T-helper 1 cell treated with Interleukin-12 subunit alpha and Interleukin-12 subunit beta and Interleukin-4 antibody, amounts not matched to agents 30 μg/mL and 1 μg/mL, for 36 hours (primary cell): ENCODE data around the gene ENG.

Experiments
- H3K27ac Mint-ChIP-seq: one replicate; pipeline ENCODE4 v1.8.0; 2021; ENCODE audit warnings: mild to moderate bottlenecking, mixed read lengths
- H3K27me3 Mint-ChIP-seq: one replicate; pipeline ENCODE4 v1.8.0; 2021; ENCODE audit warnings: low read depth, mixed read lengths
- H3K36me3 Mint-ChIP-seq: one replicate; pipeline ENCODE4 v1.8.0; 2021; ENCODE audit warnings: low read depth, mixed read lengths
- H3K4me1 Mint-ChIP-seq: one replicate; pipeline ENCODE4 v1.8.0; 2021; ENCODE audit warnings: low read depth, mixed read lengths
- H3K4me3 Mint-ChIP-seq: one replicate; pipeline ENCODE4 v1.8.0; 2021; ENCODE audit warnings: mild to moderate bottlenecking, moderate library complexity, mixed read lengths
- H3K9me3 Mint-ChIP-seq: one replicate; pipeline ENCODE4 v1.8.0; 2021; ENCODE audit warnings: mixed read lengths

ENG gene

DNA sequence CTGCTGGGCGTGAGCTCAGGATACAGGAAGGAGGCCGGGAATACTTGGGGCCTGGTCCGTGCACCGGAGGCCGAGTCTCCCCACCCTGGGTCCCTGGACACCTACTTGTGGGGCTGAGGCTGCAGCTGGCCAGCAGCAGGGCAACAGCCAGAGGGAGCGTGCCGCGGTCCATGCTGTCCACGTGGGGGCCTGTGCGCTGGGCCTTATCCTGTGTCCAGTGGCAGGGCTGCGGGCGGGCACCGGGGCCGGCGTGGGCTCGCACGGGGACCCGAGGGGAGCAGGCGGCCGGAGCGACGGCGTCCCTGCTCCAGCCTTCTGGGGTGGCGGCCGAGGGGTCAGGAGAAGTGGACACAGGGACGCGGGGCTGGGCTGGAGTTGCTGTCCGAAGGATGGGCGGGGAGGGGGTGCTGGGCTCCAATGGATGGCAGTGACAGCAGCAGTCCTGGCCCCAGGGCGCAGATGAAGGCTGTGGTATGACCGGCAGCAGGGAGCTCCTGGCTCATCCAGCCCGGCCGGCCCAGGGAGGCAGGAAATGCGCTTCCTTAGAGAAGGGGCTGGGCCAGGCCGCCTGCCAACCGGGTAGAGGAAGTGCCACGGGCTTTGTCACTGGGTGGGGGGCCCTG lies at the start of gene ENG:
TSS of gene ENG (minus strand) at position 475 of the 623 bp plus-strand sequence. CDS start at position 172, 303 bp downstream.
- Mint-ChIP-seq H3K36me3 (peaks cover 12% of the 10 kb centered on the region), H3K4me1 (peaks cover 20% of the 10 kb centered on the region), H3K9me3 (peaks cover 7% of the 10 kb centered on the region), H3K27me3 (no peaks in the 10 kb centered on the region), H3K27ac (peak within 1 kb of the TSS; percentile 79), H3K4me3 (peak within 1 kb of the TSS; percentile 87)

DNA sequence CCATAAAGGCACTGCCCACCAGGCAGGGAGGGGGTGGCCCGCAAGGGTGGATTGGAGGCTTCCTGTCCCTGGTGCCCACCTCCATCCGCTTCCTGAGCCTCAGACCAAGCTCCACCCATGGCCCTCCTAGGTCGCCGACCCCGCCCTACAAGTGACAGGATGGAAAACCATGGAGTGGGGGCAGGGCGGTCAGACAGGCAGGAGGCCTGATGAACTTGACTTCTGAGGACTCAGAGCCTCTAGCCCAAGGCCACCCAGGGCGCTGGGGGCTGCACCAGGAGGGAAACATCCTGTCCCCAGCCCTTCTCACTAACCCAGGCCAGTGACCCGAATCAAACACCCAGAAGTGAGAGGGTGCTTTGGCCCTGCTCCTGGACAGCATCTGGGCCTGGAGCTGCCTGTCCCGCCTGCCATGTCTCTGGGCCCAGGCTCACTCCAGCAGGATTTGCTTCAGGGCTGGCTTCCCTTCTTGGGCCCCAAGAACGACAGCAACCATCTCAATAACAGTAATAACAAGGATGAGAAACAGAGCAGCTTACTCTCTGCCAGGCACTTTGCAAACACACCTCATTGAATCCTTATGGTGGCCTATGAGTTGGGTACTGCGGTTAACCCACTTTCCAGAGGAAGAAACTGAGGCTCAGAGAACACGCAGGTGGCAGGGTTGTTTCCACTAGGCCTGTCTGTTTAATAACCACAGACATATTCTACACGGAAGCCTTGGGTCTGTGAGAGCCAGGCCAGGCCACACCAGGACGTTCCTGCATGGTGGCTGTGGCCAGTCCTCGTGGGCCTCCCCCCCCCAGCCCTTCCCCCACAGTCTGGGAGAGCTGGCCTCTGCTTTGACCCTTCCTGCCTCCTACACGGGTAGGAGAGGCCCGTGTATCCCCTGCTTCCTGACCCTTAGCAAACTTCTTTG lies 49.4 kb upstream of the ENG start:
- Mint-ChIP-seq H3K4me3 (peak overlapping the region; percentile 99), H3K27ac (peak overlapping the region; percentile 100), H3K9me3 (no peaks in the 10 kb centered on the region), H3K27me3 (no peaks in the 10 kb centered on the region), H3K4me1 (peaks cover 41% of the 10 kb centered on the region), H3K36me3 (peaks cover 15% of the 10 kb centered on the region)

DNA sequence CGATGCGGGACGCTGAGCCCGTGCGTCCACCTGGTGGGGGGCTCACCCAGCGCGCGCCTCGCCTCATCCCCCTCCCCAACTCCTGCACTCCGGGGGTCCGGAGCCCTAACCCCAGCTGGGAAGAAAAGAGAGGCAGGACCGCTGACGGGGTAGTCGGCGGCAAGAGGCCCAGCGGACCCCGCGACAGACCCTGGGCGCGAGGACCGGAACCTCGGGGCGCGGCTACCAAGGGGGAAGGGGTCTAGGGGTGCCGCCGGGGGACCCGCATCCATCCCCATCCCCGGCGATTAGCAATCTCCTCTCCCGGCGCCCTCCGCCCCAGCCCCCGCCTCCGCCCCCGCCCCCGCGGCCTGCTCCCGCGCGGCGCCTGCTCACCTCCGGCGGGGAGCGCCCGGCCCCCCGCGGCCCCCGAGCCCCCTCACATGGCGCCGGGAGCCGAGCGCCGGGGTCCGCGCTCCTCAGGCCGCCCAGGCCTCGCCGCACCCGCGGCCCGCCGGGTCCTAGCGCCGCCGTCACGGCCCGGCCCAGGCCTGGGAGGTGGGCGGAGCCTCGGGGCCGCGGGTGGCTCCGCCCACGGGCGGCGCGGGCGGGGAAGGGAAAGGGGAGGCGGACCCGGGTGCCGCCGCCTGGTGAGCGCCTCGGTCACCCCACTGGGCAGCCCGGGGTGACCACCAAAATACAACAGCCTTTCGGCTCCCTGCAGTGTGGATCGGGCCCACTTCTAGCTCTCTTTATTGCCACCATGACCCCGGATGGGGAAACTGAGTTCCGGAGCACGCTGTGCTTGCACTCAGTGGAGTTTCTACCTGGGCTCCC lies 44.9 kb upstream of the ENG start, which contains the start of gene ST6GALNAC6:
TSS of gene ST6GALNAC6 (minus strand) at position 476 of the 816 bp plus-strand sequence. CDS start 1,622 bp downstream, outside the sequence.
- peak within 1 kb of the TSS; percentile 76 for H3K27ac Mint-ChIP-seq
- no peaks in the 10 kb centered on the region for H3K27me3 Mint-ChIP-seq
- peaks cover 38% of the 10 kb centered on the region for H3K36me3 Mint-ChIP-seq
- H3K4me3 Mint-ChIP-seq: peak within 1 kb of the TSS; percentile 86
- H3K9me3 Mint-ChIP-seq: peaks cover 8% of the 10 kb centered on the region
- peaks cover 31% of the 10 kb centered on the region for H3K4me1 Mint-ChIP-seq

DNA sequence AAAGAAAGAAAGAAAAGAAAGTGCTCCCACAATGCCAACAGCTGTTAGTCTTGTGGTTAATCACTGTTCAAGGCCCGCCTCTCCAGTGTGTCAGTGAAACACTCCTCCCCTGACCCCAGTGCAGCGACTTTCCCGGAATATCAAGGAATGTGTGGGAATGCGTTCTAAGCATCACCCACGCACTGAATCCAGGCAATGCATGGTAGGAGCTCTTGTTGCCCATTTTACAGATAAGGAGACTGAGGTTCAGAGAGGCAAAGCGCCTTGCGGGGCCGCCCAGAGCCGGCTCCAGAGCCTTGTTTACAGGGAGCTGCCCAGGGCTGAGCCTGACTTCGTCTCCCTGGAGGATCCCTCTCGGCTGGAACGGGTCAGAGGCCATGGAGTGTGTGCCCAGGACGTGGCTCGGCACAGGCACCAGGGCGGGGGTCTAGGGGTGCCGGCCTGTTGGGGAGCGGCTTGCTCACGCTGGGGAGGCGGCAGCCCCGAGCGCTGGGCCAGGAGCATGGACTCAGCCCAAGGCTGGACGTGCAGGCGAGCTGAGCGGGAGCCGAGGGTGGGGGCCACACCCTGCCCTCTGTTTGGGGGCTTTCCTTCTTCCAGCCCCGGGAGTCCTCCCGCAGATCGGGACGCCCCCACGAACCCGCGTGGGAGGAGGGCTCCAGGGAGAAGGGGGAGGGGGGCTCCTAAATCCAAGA lies 44.1 kb upstream of the ENG start:
- peak overlapping the region; percentile 76 for H3K27ac Mint-ChIP-seq
- no peaks in the 10 kb centered on the region for H3K27me3 Mint-ChIP-seq
- H3K9me3 Mint-ChIP-seq: peaks cover 13% of the 10 kb centered on the region
- peaks cover 41% of the 10 kb centered on the region for H3K36me3 Mint-ChIP-seq
- H3K4me3 Mint-ChIP-seq: peak overlapping the region; percentile 86
- H3K4me1 Mint-ChIP-seq: peaks cover 28% of the 10 kb centered on the region

- no peak overlapping the region for H3K27ac Mint-ChIP-seq
- no peak overlapping the region for H3K4me3 Mint-ChIP-seq
- H3K4me1 Mint-ChIP-seq: peaks cover 29% of the 10 kb centered on the region
- no peaks in the 10 kb centered on the region for H3K27me3 Mint-ChIP-seq
- peaks cover 18% of the 10 kb centered on the region for H3K9me3 Mint-ChIP-seq
- H3K36me3 Mint-ChIP-seq: peaks cover 53% of the 10 kb centered on the region
Observed at GRCh38 chr9:127897193-127897692, 42.8 kb upstream of the ENG start.

DNA sequence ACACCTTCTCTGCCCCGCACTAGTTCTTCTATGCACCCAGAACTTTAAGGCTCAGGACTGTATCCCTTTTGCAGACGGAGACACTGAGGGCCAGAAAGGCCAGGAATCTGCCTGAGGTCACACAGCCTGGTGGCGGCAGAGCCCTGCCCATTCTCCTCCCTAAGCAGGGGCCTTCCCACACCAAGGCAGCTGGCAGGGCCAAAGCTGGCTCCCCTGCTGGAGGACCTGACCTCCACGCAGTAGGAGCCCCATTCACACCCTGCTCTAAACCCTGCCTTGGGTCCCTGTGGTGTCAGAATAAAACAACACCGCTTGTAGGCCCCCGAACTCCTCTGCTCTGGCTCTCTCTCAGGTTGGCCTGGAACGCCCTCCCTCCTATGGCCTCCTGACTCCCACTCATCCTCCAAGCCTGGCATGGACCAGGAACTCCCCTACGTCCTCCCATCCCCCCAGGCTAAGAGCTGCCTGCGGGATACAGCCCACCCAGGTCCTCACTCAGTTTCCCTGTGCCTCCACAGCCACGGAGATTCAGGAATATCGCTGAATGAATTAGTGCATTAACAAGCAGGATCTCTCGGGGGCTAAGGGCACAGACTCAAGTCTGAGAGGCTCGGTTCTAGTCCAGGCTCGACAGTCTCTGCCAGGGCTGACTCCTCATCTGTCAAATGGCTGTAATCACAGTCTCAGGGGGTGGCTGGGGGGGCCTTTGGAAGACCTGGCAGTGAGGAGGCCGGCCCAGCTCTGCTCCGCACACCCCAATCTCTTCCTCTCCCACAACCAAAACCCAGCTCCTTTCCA lies 42.1 kb upstream of the ENG start:
- no peak overlapping the region for H3K27ac Mint-ChIP-seq
- no peak overlapping the region for H3K4me3 Mint-ChIP-seq
- H3K36me3 Mint-ChIP-seq: peaks cover 54% of the 10 kb centered on the region

DNA sequence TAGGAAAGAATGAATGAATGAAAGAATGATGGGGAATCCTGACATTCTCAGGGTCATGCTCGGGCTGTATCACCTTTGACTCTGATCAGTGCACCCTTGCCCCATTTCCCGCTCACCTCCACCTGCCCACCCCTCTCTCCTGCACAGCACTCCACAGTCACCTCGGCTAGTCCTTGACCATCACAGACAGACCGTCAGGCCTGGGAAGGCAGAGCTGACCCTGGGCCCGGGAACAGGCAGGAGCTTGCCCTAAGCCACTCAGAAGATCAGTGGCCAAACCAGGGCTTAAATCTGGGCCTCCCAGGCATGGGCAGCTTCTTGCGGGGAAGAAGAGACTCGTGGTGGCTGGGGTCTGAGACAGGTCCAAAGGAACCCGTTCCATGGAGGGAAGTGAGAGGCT lies 41.4 kb upstream of the ENG start:
- Mint-ChIP-seq H3K36me3 (peaks cover 57% of the 10 kb centered on the region), H3K4me1 (peaks cover 26% of the 10 kb centered on the region), H3K9me3 (peaks cover 18% of the 10 kb centered on the region), H3K4me3 (no peak overlapping the region), H3K27me3 (no peaks in the 10 kb centered on the region), H3K27ac (no peak overlapping the region)

More for the DNA sequence above, 42.1 kb upstream of the ENG start:
- no peaks in the 10 kb centered on the region for H3K27me3 Mint-ChIP-seq
- H3K9me3 Mint-ChIP-seq: peaks cover 18% of the 10 kb centered on the region
- H3K4me1 Mint-ChIP-seq: peaks cover 29% of the 10 kb centered on the region

- Mint-ChIP-seq H3K27ac (no peak overlapping the region), H3K36me3 (peaks cover 64% of the 10 kb centered on the region), H3K4me3 (no peak overlapping the region), H3K27me3 (no peaks in the 10 kb centered on the region), H3K9me3 (peaks cover 18% of the 10 kb centered on the region), H3K4me1 (peaks cover 24% of the 10 kb centered on the region)
Observed at GRCh38 chr9:127893392-127893791, 38.9 kb upstream of the ENG start.

GRCh38 chr9:127892831-127893230 lies 38.4 kb upstream of the ENG start:
- H3K27me3 Mint-ChIP-seq: no peaks in the 10 kb centered on the region
- H3K27ac Mint-ChIP-seq: no peak overlapping the region
- no peak overlapping the region for H3K4me3 Mint-ChIP-seq
- peaks cover 64% of the 10 kb centered on the region for H3K36me3 Mint-ChIP-seq
- H3K9me3 Mint-ChIP-seq: peaks cover 18% of the 10 kb centered on the region
- H3K4me1 Mint-ChIP-seq: peaks cover 24% of the 10 kb centered on the region

- peaks cover 58% of the 10 kb centered on the region for H3K36me3 Mint-ChIP-seq
- no peaks in the 10 kb centered on the region for H3K27me3 Mint-ChIP-seq
- H3K27ac Mint-ChIP-seq: no peak overlapping the region
Observed at GRCh38 chr9:127890053-127890452, 35.6 kb upstream of the ENG start.

DNA sequence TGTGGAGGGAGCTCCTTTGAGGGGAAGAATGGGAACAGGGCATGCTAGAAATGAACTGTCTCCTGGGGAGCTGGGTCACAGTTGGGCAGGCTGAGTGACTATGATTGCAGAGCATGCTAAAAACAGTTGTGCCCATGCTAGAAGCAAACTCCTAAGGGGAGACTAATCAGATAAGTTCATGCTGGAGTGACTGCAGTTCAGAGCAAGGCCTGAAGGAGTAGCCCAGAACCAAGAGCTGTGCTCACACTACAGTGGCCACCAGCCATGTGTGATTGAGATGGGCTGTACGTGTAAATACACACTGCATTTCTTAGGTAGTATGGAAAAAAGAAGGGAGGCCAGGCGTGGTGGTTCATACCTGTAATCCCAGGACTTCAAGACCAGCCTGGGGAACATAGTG lies 33.3 kb upstream of the ENG start:
- Mint-ChIP-seq H3K4me1 (peaks cover 18% of the 10 kb centered on the region), H3K27ac (no peak overlapping the region), H3K9me3 (no peaks in the 10 kb centered on the region), H3K4me3 (no peak overlapping the region), H3K27me3 (no peaks in the 10 kb centered on the region), H3K36me3 (peaks cover 47% of the 10 kb centered on the region)

More at GRCh38 chr9:127890053-127890452, 35.6 kb upstream of the ENG start:
- H3K9me3 Mint-ChIP-seq: peaks cover 13% of the 10 kb centered on the region
- H3K4me1 Mint-ChIP-seq: peaks cover 20% of the 10 kb centered on the region
- no peak overlapping the region for H3K4me3 Mint-ChIP-seq

GRCh38 chr9:127886401-127886972 lies 32.0 kb upstream of the ENG start:
- Mint-ChIP-seq H3K4me1 (peaks cover 16% of the 10 kb centered on the region), H3K27me3 (no peaks in the 10 kb centered on the region), H3K27ac (no peak overlapping the region), H3K9me3 (no peaks in the 10 kb centered on the region), H3K4me3 (no peak overlapping the region), H3K36me3 (peaks cover 41% of the 10 kb centered on the region)
